Bronchial epithelial cell (primary cell): Measurements from ENCODE around the gene SLC30A4. TPM values are rescaled to one million over a fixed set of nuclear protein-coding genes. Genes with fewer than 3 reads are reported as not detected.

ENCODE experiments used
- DNase-seq: peaks from one replicate; pipeline ENCODE4 v3.0.0-alpha.2; 2010; ENCODE audit warnings: low read depth
- FAIRE-seq: peaks from 2 replicates; lab custom pipeline; 2011; peaks lifted over from hg19 to GRCh38; lab: Jason Lieb, UNC
- H3K27me3 ChIP-seq: 2 replicates; pipeline ENCODE4 v1.5.1; 2011; ENCODE audit warnings: low read length; ENCODE audit not compliant: control insufficient read depth, insufficient read depth
- H3K36me3 ChIP-seq: 2 replicates; pipeline ENCODE4 v1.5.1; 2011; ENCODE audit warnings: low read length; ENCODE audit not compliant: control insufficient read depth, insufficient read depth
- H3K4me3 ChIP-seq: 2 replicates; pipeline ENCODE4 v1.5.1; 2011; ENCODE audit warnings: mild to moderate bottlenecking, low read depth, low read length, control low read depth
- CTCF ChIP-seq: IDR thresholded peaks from 2 replicates; pipeline ENCODE4 v1.5.1; 2011; ENCODE audit warnings: mild to moderate bottlenecking, moderate library complexity, low read length, control low read depth, inconsistent platforms; ENCODE audit not compliant: insufficient read depth, severe bottlenecking
- total RNA-seq: library from RNA; depleted of rRNA; stranded (reverse); fragments of >200 nt; gene quantifications from 2 replicates; pipeline ENCODE4 v1.2.1, GENCODE V29; 2014

The SLC30A4 gene
- total RNA-seq, 1 donor from 2014 or later: 3.4 TPM

- DNase-seq: peak; percentile 60
Observed at GRCh38 chr15:45448066-45448915, 74.3 kb downstream of the SLC30A4 start.

GRCh38 chr15:45443645-45444044 is 78.9 kb downstream of the SLC30A4 start:
- DNase-seq (no peak), FAIRE-seq (peak; percentile 89)
- no peak for TF ChIP-seq CTCF
- Histone ChIP-seq H3K36me3 (no peaks in the 10 kb centered on the region), H3K27me3 (no peaks in the 10 kb centered on the region), H3K4me3 (no peak overlapping the region)

More at GRCh38 chr15:45448066-45448915, 74.3 kb downstream of the SLC30A4 start:
- no peaks in the 10 kb centered on the region for H3K36me3 ChIP-seq
- no peak overlapping the region for H3K4me3 ChIP-seq
- no peak for FAIRE-seq
- H3K27me3 ChIP-seq: no peaks in the 10 kb centered on the region
- TF ChIP-seq CTCF: no peak

GRCh38 chr15:45442507-45443135 is 79.9 kb downstream of the SLC30A4 start:
- DNase-seq (peak; percentile 58), FAIRE-seq (no peak)
- Histone ChIP-seq H3K27me3 (no peaks in the 10 kb centered on the region), H3K4me3 (no peak overlapping the region), H3K36me3 (no peaks in the 10 kb centered on the region)
- TF ChIP-seq CTCF: no peak

GRCh38 chr15:45441686-45442085 is 80.9 kb downstream of the SLC30A4 start:
- H3K36me3 ChIP-seq: no peaks in the 10 kb centered on the region
- no peak overlapping the region for H3K4me3 ChIP-seq
- FAIRE-seq: no peak
- TF ChIP-seq CTCF: no peak
- no peaks in the 10 kb centered on the region for H3K27me3 ChIP-seq
- no peak for DNase-seq

DNA sequence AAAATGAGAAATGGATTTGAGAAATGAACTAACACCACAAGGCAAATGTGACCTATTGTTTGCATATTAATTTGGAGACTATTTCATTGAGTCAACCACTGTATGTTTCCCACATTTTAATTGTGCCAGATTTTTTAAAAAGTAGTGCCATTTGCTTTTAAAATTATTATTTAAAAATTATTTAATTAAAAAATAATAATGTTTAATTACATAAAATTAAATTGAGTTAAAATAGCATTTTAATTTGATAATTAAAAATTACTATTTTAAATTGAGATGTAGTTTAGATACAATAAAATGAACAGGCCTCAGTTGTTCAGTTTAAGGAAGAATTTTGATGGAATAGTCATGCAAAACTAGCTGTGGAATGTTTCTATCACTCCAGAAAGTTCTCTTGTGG is 81.5 kb downstream of the SLC30A4 start:
- no peak for FAIRE-seq
- Histone ChIP-seq H3K4me3 (no peak overlapping the region), H3K27me3 (no peaks in the 10 kb centered on the region), H3K36me3 (no peaks in the 10 kb centered on the region)
- no peak for TF ChIP-seq CTCF
- DNase-seq: no peak
